ENCODE data around the gene PALMD. TPM values are rescaled to one million over a fixed set of nuclear protein-coding genes. Genes with fewer than 3 reads are reported as not detected.

Gene PALMD
- total and polyA plus RNA-seq, 2 donors from 2014 or later: 10.1 to 25.2 TPM

DNA sequence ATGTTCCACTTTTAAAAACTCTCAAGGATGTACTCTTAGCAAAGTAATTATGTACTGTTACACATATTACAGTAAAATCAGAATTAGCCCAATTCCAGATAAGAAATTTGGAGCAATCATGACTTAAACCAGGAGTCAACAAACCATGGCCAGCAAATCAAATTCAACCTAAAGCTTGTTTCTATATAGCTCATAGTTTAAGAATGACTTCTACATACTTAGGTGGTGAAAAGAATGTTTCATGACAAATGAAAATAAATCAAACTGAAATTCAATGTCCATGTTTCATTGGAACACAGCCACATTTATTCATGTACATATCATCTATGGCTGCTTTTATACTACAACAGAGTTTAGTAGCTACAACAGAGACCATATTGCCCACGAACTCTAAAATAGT is 85.5 kb downstream of the PALMD start:
- FAIRE-seq: no peak

GRCh38 chr1:99735852-99736251 is 89.9 kb downstream of the PALMD start:
- no peaks in the 10 kb centered on the region for H3K9me3 ChIP-seq (ENCODE audit: control insufficient read depth in 2 of 3, insufficient read depth in 1 of 3, low read length in 3 of 3)
- no peaks in the 10 kb centered on the region for H3K36me3 ChIP-seq (ENCODE audit: control insufficient read depth in 2 of 3, insufficient read depth in 3 of 3, low read length in 3 of 3)
- intact Hi-C loops (cut with DNase I): no loop called here
- DNase-seq (no peak), FAIRE-seq (no peak)
- no peak overlapping the region for H3K4me3 ChIP-seq (ENCODE audit: low read length in 3 of 3)
- no peak overlapping the region for H3K9ac ChIP-seq (ENCODE audit: low read length in 3 of 3)
- H3K27me3 ChIP-seq (ENCODE audit: control insufficient read depth, insufficient read depth, low read length): no peaks in the 10 kb centered on the region
- H3K27ac ChIP-seq (ENCODE audit: low read depth in 2 of 2, low read length in 2 of 2): no peak overlapping the region
- no peak for TF ChIP-seq CTCF (IDR thresholded peaks at IDR 0.05; ENCODE audit: borderline replicate concordance, extremely low read depth, insufficient read depth)
- H3K4me1 ChIP-seq (ENCODE audit: control insufficient read depth in 2 of 3, insufficient read depth in 2 of 3, low read depth in 1 of 3, low read length in 3 of 3): no peaks in the 10 kb centered on the region

More for the DNA sequence above, 85.5 kb downstream of the PALMD start:
- no peaks in the 10 kb centered on the region for H3K27me3 ChIP-seq (ENCODE audit: control insufficient read depth, insufficient read depth, low read length)
- no peaks in the 10 kb centered on the region for H3K9me3 ChIP-seq (ENCODE audit: control insufficient read depth in 2 of 3, insufficient read depth in 1 of 3, low read length in 3 of 3)
- intact Hi-C loops (cut with DNase I): no loop called here
- DNase-seq: no peak
- no peaks in the 10 kb centered on the region for H3K36me3 ChIP-seq (ENCODE audit: control insufficient read depth in 2 of 3, insufficient read depth in 3 of 3, low read length in 3 of 3)
- H3K9ac ChIP-seq (ENCODE audit: low read length in 3 of 3): no peak overlapping the region
- no peak overlapping the region for H3K27ac ChIP-seq (ENCODE audit: low read depth in 2 of 2, low read length in 2 of 2)
- no peak for TF ChIP-seq CTCF (IDR thresholded peaks at IDR 0.05; ENCODE audit: borderline replicate concordance, extremely low read depth, insufficient read depth)
- no peak overlapping the region for H3K4me3 ChIP-seq (ENCODE audit: low read length in 3 of 3)
- H3K4me1 ChIP-seq (ENCODE audit: control insufficient read depth in 2 of 3, insufficient read depth in 2 of 3, low read depth in 1 of 3, low read length in 3 of 3): no peaks in the 10 kb centered on the region

GRCh38 chr1:99737016-99737415 is 91.1 kb downstream of the PALMD start:
- intact Hi-C loops (cut with DNase I): no loop called here
- Histone ChIP-seq H3K9ac (ENCODE audit: low read length in 3 of 3) (no peak overlapping the region), H3K4me1 (ENCODE audit: control insufficient read depth in 2 of 3, insufficient read depth in 2 of 3, low read depth in 1 of 3, low read length in 3 of 3) (peaks cover 0 to 3% (median 0%) of the 10 kb centered on the region in 3 donors), H3K27me3 (ENCODE audit: control insufficient read depth, insufficient read depth, low read length) (no peaks in the 10 kb centered on the region), H3K9me3 (ENCODE audit: control insufficient read depth in 2 of 3, insufficient read depth in 1 of 3, low read length in 3 of 3) (no peaks in the 10 kb centered on the region), H3K27ac (ENCODE audit: low read depth in 2 of 2, low read length in 2 of 2) (no peak overlapping the region), H3K36me3 (ENCODE audit: control insufficient read depth in 2 of 3, insufficient read depth in 3 of 3, low read length in 3 of 3) (no peaks in the 10 kb centered on the region), H3K4me3 (ENCODE audit: low read length in 3 of 3) (no peak overlapping the region)
- DNase-seq: peak in 3 of 5 donors; percentile 27 to 70 (median 37)
- peak; percentile 48 for TF ChIP-seq CTCF (IDR thresholded peaks at IDR 0.05; ENCODE audit: borderline replicate concordance, extremely low read depth, insufficient read depth)
- peak; percentile 11 for FAIRE-seq

DNA sequence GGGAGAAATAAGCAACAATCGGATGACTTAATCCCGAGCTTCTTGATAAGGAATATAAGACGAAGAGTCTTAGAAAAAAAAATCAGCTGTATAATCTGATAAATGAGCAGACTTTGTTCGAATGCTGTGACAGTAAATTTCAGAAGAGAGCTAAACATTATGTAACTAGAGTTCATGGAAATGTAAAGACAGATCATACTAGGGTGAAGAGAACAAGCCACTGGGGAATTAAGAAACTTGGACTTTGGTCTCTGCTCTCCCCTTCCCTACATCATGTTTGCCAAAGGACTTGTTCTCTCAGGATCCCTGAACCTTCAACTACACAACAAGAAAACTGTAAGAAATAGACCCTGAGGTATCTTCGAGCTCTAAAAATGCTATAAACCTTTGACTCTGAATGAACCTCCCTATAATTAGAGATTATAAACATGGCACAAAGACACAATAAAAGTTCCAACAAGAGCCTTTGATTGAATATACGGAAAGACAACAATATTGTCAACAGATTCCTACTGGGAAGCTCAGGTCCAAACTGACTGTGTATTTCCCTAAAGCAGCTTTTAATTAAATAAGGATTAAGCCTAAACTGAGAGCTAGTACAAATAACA is 93.0 kb downstream of the PALMD start:
- no peak overlapping the region for H3K9ac ChIP-seq (ENCODE audit: low read length in 3 of 3)
- no peaks in the 10 kb centered on the region for H3K9me3 ChIP-seq (ENCODE audit: control insufficient read depth in 2 of 3, insufficient read depth in 1 of 3, low read length in 3 of 3)
- intact Hi-C loops (cut with DNase I): no loop called here
- H3K36me3 ChIP-seq (ENCODE audit: control insufficient read depth in 2 of 3, insufficient read depth in 3 of 3, low read length in 3 of 3): no peaks in the 10 kb centered on the region
- H3K4me3 ChIP-seq (ENCODE audit: low read length in 3 of 3): no peak overlapping the region
- no peak for TF ChIP-seq CTCF (IDR thresholded peaks at IDR 0.05; ENCODE audit: borderline replicate concordance, extremely low read depth, insufficient read depth)
- H3K4me1 ChIP-seq (ENCODE audit: control insufficient read depth in 2 of 3, insufficient read depth in 2 of 3, low read depth in 1 of 3, low read length in 3 of 3): peaks cover 0 to 3% (median 0%) of the 10 kb centered on the region in 3 donors
- no peaks in the 10 kb centered on the region for H3K27me3 ChIP-seq (ENCODE audit: control insufficient read depth, insufficient read depth, low read length)
- DNase-seq: no peak
- FAIRE-seq: no peak
- no peak overlapping the region for H3K27ac ChIP-seq (ENCODE audit: low read depth in 2 of 2, low read length in 2 of 2)
